ENCODE measurements around the gene KRT14. TPM values are rescaled to one million over a fixed set of nuclear protein-coding genes. Genes with fewer than 3 reads are reported as not detected.
"Not testable (repeated sequence)": the region's sequence is repeated elsewhere in the genome, so short reads cannot be mapped to it uniquely, and the experiment has no call there.

Gene KRT14
- polyA plus RNA-seq, 6 donors from 2014 or later = not detected

DNA sequence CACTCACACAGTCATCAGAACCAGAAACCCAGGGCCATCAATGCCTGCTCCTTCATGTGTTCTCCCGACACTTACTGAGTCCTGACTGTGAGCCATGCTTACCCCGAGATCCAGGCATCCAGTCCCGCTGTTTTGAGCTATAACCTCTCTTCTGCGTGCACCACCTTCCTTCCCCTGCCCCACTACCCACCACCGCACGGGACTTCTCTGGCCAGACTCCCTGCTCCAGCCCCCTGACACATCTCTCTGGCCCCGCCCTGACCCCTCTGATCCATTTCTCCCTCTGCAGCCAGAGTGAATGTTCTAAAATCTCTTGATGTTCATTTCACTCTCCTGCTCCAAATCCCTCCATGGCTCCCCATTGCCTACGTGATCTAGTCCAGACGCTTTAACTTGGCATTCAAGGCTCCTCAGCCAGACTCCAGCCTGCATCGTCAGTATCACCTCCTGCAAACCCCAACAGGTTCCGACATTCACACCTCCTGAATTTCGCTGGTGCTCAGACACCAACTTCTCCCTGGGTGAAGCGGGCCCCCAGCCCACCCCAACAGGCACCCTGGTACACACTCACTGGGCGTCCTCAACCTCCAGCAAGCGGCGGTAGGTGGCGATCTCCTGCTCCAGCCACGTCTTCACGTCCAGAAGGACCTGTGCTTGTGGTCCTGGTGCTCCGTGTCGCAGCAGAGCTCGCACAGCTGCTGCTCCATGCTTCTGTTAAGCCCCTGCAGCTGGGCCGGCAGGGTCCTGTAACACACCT, 40.8 kb upstream of the KRT14 start:
- Mint-ChIP-seq H3K27me3 (peaks cover 9 to 24% (median 22%) of the 10 kb centered on the region in 3 donors), H3K9me3 (no peaks in the 10 kb centered on the region), H3K27ac (no peak overlapping the region), H3K36me3 (no peaks in the 10 kb centered on the region), H3K4me1 (peaks cover 0 to 6% (median 0%) of the 10 kb centered on the region in 3 donors), H3K4me3 (peak overlapping the region in 1 of 8 donors; percentile 29)
- ATAC-seq (ENCODE audit: low read depth in 2 of 2) = no peak
- DNase-seq = no peak

DNA sequence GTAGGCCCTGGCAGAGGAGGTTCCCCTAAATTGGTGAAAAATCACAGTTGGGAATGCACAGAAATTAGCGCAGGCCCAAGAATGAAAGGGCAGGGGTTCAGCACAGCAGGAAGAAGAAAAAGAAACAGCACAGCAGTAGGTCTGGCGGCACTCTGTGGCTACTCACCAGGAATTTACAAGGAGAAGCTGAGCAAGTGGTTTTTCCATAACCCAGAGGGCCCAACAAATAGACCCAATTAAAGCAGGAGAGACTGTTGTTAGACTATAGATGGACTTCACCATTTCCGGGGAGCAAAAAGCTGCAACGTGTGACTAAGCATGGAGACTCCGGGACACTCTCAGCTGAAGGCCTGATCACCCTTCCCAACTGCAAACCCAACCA, 40.2 kb upstream of the KRT14 start:
- not testable (repeated sequence) for H3K4me3 Mint-ChIP-seq, DNase-seq
- peaks cover 9 to 27% (median 25%) of the 10 kb centered on the region in 3 donors for H3K27me3 Mint-ChIP-seq

GRCh38 chr17:41626028-41626913, 39.6 kb upstream of the KRT14 start:
- not testable (repeated sequence) for H3K36me3 Mint-ChIP-seq; ATAC-seq (ENCODE audit: low read depth in 2 of 2)

More for the DNA sequence above, 40.2 kb upstream of the KRT14 start:
- H3K36me3 Mint-ChIP-seq; H3K9me3 Mint-ChIP-seq; H3K4me1 Mint-ChIP-seq; H3K27ac Mint-ChIP-seq; ATAC-seq (ENCODE audit: low read depth in 2 of 2): not testable (repeated sequence)

GRCh38 chr17:41625602-41626001, 38.9 kb upstream of the KRT14 start:
- no peaks in the 10 kb centered on the region for H3K36me3 Mint-ChIP-seq
- no peak for DNase-seq
- no peak for ATAC-seq (ENCODE audit: low read depth in 2 of 2)
- H3K9me3 Mint-ChIP-seq = no peaks in the 10 kb centered on the region
- no peak overlapping the region for H3K27ac Mint-ChIP-seq
- peaks cover 9 to 40% (median 35%) of the 10 kb centered on the region in 3 donors for H3K27me3 Mint-ChIP-seq
- H3K4me3 Mint-ChIP-seq = no peak overlapping the region
- peaks cover 0 to 6% (median 0%) of the 10 kb centered on the region in 3 donors for H3K4me1 Mint-ChIP-seq

More at GRCh38 chr17:41626028-41626913, 39.6 kb upstream of the KRT14 start:
- H3K27me3 Mint-ChIP-seq = peaks cover 9 to 34% (median 30%) of the 10 kb centered on the region in 3 donors
- H3K27ac Mint-ChIP-seq, H3K9me3 Mint-ChIP-seq, H3K4me3 Mint-ChIP-seq, H3K4me1 Mint-ChIP-seq, DNase-seq: not testable (repeated sequence)

DNA sequence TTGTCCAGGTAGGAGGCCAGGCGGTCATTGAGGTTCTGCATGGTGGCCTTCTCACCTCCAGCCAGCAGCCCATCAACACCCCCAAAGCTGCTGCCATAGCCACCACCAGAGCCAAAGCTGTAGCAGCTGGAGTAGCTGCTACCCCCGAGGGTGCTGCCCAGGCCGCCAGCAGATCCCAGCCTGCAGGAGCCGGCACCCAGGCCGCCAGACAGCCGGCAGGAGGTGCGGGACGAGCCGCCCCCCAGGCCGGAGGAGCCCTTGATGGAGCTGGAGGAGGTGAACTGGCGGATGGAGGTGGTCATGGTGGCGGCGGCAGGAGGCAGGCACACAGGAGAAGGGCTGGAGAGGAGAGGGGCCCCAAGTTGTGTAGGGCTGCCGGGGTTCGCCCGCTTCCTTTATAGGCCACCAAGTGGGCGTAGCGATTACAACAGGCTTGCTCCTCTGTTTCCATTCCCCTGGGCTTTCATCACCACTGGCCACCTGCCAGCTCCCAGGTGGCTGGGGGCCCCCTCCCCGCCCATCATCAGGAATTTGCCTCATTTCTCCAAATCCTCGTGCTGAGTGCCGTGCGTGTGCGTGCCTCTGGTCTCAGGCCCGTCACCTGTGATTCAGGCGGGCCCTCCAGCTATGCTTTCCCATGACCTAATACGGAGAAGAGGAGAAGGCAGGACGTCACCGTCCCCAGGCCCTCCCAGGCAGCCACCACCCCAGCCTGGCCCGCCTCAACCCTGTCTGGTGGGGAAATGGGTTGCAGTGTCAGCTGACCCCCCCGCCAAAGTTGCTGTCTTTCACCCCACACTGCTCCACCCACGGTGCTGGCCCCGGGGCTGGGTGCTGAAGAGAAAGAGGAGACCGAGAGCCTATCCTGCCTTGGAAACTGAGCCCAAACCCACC, 37.8 kb upstream of the KRT14 start, which contains the start of gene KRT17:
Gene KRT17, minus strand, starts transcription at position 368 of the 894 bp plus-strand sequence. Its CDS starts 66 bp downstream, at position 302.
- no peak for DNase-seq
- Mint-ChIP-seq H3K4me3 (peak within 1 kb of the TSS in 1 of 8 donors; percentile 60), H3K4me1 (peaks cover 0 to 6% (median 0%) of the 10 kb centered on the region in 3 donors), H3K36me3 (no peaks in the 10 kb centered on the region), H3K27me3 (peaks cover 9 to 50% (median 37%) of the 10 kb centered on the region in 3 donors), H3K9me3 (no peaks in the 10 kb centered on the region), H3K27ac (peak within 1 kb of the TSS in 1 of 6 donors; percentile 38)
- no peak for ATAC-seq (ENCODE audit: low read depth in 2 of 2)

- H3K27ac Mint-ChIP-seq; ATAC-seq (ENCODE audit: low read depth in 2 of 2); H3K9me3 Mint-ChIP-seq; H3K4me3 Mint-ChIP-seq; H3K4me1 Mint-ChIP-seq; H3K36me3 Mint-ChIP-seq; DNase-seq: not testable (repeated sequence)
- peaks cover 9 to 58% (median 43%) of the 10 kb centered on the region in 3 donors for H3K27me3 Mint-ChIP-seq
Measured at GRCh38 chr17:41623184-41623861, 36.6 kb upstream of the KRT14 start.

- not testable (repeated sequence) for DNase-seq; H3K36me3 Mint-ChIP-seq; H3K9me3 Mint-ChIP-seq; ATAC-seq (ENCODE audit: low read depth in 2 of 2); H3K27ac Mint-ChIP-seq; H3K4me1 Mint-ChIP-seq
- Mint-ChIP-seq H3K27me3 (peaks cover 6 to 55% (median 41%) of the 10 kb centered on the region in 3 donors), H3K4me3 (peak overlapping the region in 1 of 8 donors; percentile 80)
Measured at GRCh38 chr17:41622340-41623183, 35.9 kb upstream of the KRT14 start.

DNA sequence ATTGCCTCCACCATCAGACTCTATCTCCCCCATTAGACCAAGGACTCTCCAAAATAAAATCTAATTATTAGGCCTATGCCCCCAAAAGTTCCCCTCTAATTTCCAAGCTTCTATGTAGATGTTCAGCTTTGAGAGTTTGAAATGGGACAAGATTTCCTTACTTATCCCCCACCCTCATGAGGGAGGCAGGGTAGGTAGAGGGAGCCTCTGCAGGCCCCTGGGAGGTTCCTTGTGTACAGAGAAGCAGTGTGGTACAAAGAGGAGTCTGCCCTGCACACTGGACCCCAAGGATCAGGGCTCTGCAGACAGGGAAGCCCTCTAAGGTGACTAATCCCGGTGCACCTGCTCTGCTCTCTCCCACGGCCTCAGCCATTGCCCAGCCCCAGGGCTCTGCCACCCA, 35.2 kb upstream of the KRT14 start:
- ATAC-seq (ENCODE audit: low read depth in 2 of 2) = no peak
- Mint-ChIP-seq H3K9me3 (no peaks in the 10 kb centered on the region), H3K36me3 (no peaks in the 10 kb centered on the region), H3K4me3 (peak overlapping the region in 1 of 8 donors; percentile 80), H3K4me1 (peaks cover 0 to 10% (median 0%) of the 10 kb centered on the region in 3 donors), H3K27ac (no peak overlapping the region), H3K27me3 (peaks cover under 1 to 48% (median 42%) of the 10 kb centered on the region in 3 donors)
- no peak for DNase-seq

- H3K36me3 Mint-ChIP-seq; H3K4me1 Mint-ChIP-seq; ATAC-seq (ENCODE audit: low read depth in 2 of 2); H3K9me3 Mint-ChIP-seq; DNase-seq; H3K4me3 Mint-ChIP-seq; H3K27ac Mint-ChIP-seq: not testable (repeated sequence)
- peaks cover 0 to 46% (median 45%) of the 10 kb centered on the region in 3 donors for H3K27me3 Mint-ChIP-seq
Measured at GRCh38 chr17:41621435-41621817, 34.7 kb upstream of the KRT14 start.

GRCh38 chr17:41620583-41621434, 34.1 kb upstream of the KRT14 start:
- H3K4me1 Mint-ChIP-seq = peaks cover 0 to 6% (median 0%) of the 10 kb centered on the region in 3 donors
- no peak overlapping the region for H3K4me3 Mint-ChIP-seq
- DNase-seq (no peak), ATAC-seq (ENCODE audit: low read depth in 2 of 2) (no peak)
- H3K27me3 Mint-ChIP-seq = peaks cover 0 to 42% (median 42%) of the 10 kb centered on the region in 3 donors
- no peaks in the 10 kb centered on the region for H3K36me3 Mint-ChIP-seq
- no peaks in the 10 kb centered on the region for H3K9me3 Mint-ChIP-seq
- H3K27ac Mint-ChIP-seq = no peak overlapping the region

DNA sequence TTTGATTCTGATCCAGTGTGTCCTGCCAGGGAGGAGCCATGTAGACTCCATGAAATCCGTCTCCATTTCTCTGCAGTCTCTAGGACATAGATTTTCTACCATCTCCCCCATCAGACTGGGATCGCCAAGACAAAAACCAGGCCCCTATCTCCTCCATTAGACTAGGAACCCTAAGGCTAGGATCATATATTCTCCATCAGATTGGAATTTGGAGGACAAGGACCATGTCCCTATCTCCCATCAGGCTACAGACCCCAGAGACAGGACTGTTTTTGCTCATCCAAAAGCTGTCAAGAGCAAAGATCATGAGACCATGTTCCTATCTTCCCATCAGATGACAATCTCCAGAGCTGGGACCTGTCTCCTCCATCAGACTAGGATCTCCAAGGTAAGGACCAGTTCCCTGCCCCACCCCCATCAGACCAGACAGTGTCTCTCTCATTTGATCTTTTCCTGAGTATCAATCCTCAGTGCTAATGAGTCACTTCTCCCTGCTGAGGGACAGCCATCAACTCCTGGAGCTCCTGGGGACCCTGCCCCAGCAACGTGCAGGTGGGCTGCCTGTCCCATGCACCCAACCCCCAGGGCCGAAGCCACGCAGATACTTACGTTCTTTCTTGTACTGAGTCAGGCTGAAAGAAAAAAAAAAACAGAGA, 33.4 kb upstream of the KRT14 start:
- peaks cover 0 to 46% (median 45%) of the 10 kb centered on the region in 3 donors for H3K27me3 Mint-ChIP-seq
- not testable (repeated sequence) for DNase-seq; H3K4me1 Mint-ChIP-seq; H3K36me3 Mint-ChIP-seq; H3K9me3 Mint-ChIP-seq; H3K4me3 Mint-ChIP-seq; ATAC-seq (ENCODE audit: low read depth in 2 of 2); H3K27ac Mint-ChIP-seq
